HepG2 (cell line): Measurements from ENCODE around the gene OLFM2. TPM values are rescaled to one million over a fixed set of nuclear protein-coding genes. Genes with fewer than 3 reads are reported as not detected.
A peak's percentile ranks its signal among the peaks of the same experiment; 100 is the strongest.

ENCODE experiments used
- CREB1 ChIP-seq, 2 experiments: fragments of 450-650 bp in 1 of 2; IDR thresholded peaks; 2 replicates each; pipeline ENCODE4 v1.6.1; 2016 to 2017; ENCODE audit warnings: control low read depth in 1 of 2, mild to moderate bottlenecking in 1 of 2, missing compliant biosample characterization in 1 of 2, missing genetic modification characterization in 1 of 2
- HMGXB3 ChIP-seq: sonication (generic); formaldehyde crosslinking; IDR thresholded peaks from 2 replicates; pipeline ENCODE4 v1.4.0; 2020; ENCODE audit warnings: missing genetic modification reagents, borderline replicate concordance
- HOXA5 ChIP-seq: sonication (generic); formaldehyde crosslinking; IDR thresholded peaks from 2 replicates; pipeline ENCODE4 v1.4.0; 2020; ENCODE audit warnings: missing genetic modification reagents
- KDM6A ChIP-seq: IDR thresholded peaks from 2 replicates; pipeline ENCODE4 v1.6.1; 2016; ENCODE audit warnings: low read depth
- SMARCE1 ChIP-seq: fragments of 450-650 bp; IDR thresholded peaks from 2 replicates; pipeline ENCODE4 v1.6.1; 2017; ENCODE audit warnings: borderline replicate concordance
- SPEN ChIP-seq: sonication (generic); formaldehyde crosslinking; IDR thresholded peaks from 2 replicates; pipeline ENCODE4 v1.5.1; 2020; ENCODE audit warnings: low read depth, mild to moderate bottlenecking, missing genetic modification reagents
- THYN1 ChIP-seq: sonication (generic); formaldehyde crosslinking; IDR thresholded peaks from 2 replicates; pipeline ENCODE4 v1.8.1; 2023; ENCODE audit warnings: low read depth, mild to moderate bottlenecking, moderate library complexity, missing genetic modification reagents, borderline replicate concordance
- ZBTB10 ChIP-seq: sonication (generic); formaldehyde crosslinking; IDR thresholded peaks from 2 replicates; pipeline ENCODE4 v1.4.0; 2020; ENCODE audit warnings: missing genetic modification reagents, borderline replicate concordance
- ZNF292 ChIP-seq: sonication (generic); formaldehyde crosslinking; IDR thresholded peaks from 2 replicates; pipeline ENCODE4 v1.8.1; 2022; ENCODE audit warnings: mild to moderate bottlenecking, low read depth, missing genetic modification reagents, borderline replicate concordance
- ZNF362 ChIP-seq: sonication (generic); formaldehyde crosslinking; IDR thresholded peaks from 2 replicates; pipeline ENCODE4 v1.4.0; 2020; ENCODE audit warnings: missing genetic modification reagents, mild to moderate bottlenecking, borderline replicate concordance
- ZNF501 ChIP-seq: sonication (generic); formaldehyde crosslinking; IDR thresholded peaks from 2 replicates; pipeline ENCODE4 v1.5.1; 2020; ENCODE audit warnings: mild to moderate bottlenecking, moderate library complexity, missing genetic modification reagents
- ZNF513 ChIP-seq: sonication (generic); formaldehyde crosslinking; conservative IDR thresholded peaks from 2 replicates; pipeline ENCODE4 v1.5.0; 2020; ENCODE audit warnings: missing genetic modification reagents
- ZNF740 ChIP-seq: sonication (generic); formaldehyde crosslinking; IDR thresholded peaks from 2 replicates; pipeline ENCODE4 v1.4.0; 2020; ENCODE audit warnings: missing genetic modification reagents
- ZNF75D ChIP-seq: sonication (generic); formaldehyde crosslinking; IDR thresholded peaks from 2 replicates; pipeline ENCODE4 v1.8.1; 2023; ENCODE audit warnings: missing genetic modification reagents, mild to moderate bottlenecking, borderline replicate concordance
- ZZZ3 ChIP-seq: sonication (generic); formaldehyde crosslinking; IDR thresholded peaks from 2 replicates; pipeline ENCODE4 v1.4.0; 2020; ENCODE audit warnings: missing genetic modification reagents, mild to moderate bottlenecking, borderline replicate concordance
- polyA plus RNA-seq, 8 experiments: library from polyadenylated mRNA; depleted of rRNA in 3 of 8; stranded (reverse) in 7 of 8; unstranded in 1 of 8; fragments of >200 nt; fragmentation: Illumina TruSeq in 4 of 8; extraction: Trizol in 4 of 8; gene quantifications; 2 replicates each; pipeline versions ENCODE4 v1.2.1 to v1.2.3, GENCODE V29; 2011 to 2016; ENCODE audit warnings: low read depth in 4 of 8, missing spikeins in 1 of 8, mixed read lengths in 1 of 8; ENCODE audit not compliant: insufficient read depth in 1 of 8
- total RNA-seq, 5 experiments: library from RNA; depleted of rRNA; stranded (reverse); fragments of >200 nt; fragmentation: Illumina TruSeq; extraction: Trizol; gene quantifications; 2 replicates each; pipeline ENCODE4 v1.2.3, GENCODE V29; 2016; ENCODE audit warnings: low read depth in 1 of 5

Gene OLFM2
- total and polyA plus RNA-seq, 2 of the 13 experiments (the other 11 are each of a cell fraction or from before 2014, with no cell fraction given): 0.20 to 0.51 TPM

GRCh38 chr19:9827289-9828238 lies 108.8 kb downstream of the OLFM2 start, which contains the start of gene UBL5 (continued):
- TF ChIP-seq ZNF362 (no peak), CREB1 (IDR thresholded peaks at IDR 0.05) (no peak), CREB1 (CRISPR knock-in tag; IDR thresholded peaks at IDR 0.05) (peak; percentile 59; the same call in 1 of the 2 replicates), THYN1 (CRISPR knock-in tag) (no peak), HMGXB3 (CRISPR knock-in tag) (peak; percentile 28; the same call in 1 of the 2 replicates), ZNF501 (CRISPR knock-in tag) (peak; percentile 85), ZNF75D (no peak), SPEN (peak; percentile 89), ZZZ3 (CRISPR knock-in tag) (peak; percentile 19; the same call in 1 of the 2 replicates), KDM6A (CRISPR knock-in tag) (no peak), SMARCE1 (no peak), ZNF513 (CRISPR knock-in tag) (no peak), HOXA5 (CRISPR knock-in tag) (no peak; the same call in 1 of the 2 replicates), ZNF740 (CRISPR knock-in tag) (no peak), ZBTB10 (CRISPR knock-in tag) (no peak), ZNF292 (no peak)
